Esophagus squamous epithelium (tissue), 5 donors: Measurements from ENCODE around the gene MED26. TPM values are rescaled to one million over a fixed set of nuclear protein-coding genes. Genes with fewer than 3 reads are reported as not detected.

Source experiments
- DNase-seq: peaks from one replicate; lab custom pipeline; 2025; lab: John Stamatoyannopoulos, UW
- H3K27ac ChIP-seq, 4 donors: fragments of 200-600 bp; sonication (generic); one replicate each; pipeline ENCODE4 v1.5.1; 2016 to 2019; ENCODE audit warnings: mild to moderate bottlenecking in 1 of 4
- H3K27me3 ChIP-seq, 4 donors: fragments of 200-600 bp; sonication (generic); 1 replicate in 3 of 4; 2 replicates in 1 of 4; pipeline versions ENCODE4 v1.5.1 to v1.6.0; 2017 to 2021; ENCODE audit warnings: antibody characterized with exemption in 1 of 4
- H3K36me3 ChIP-seq, 3 donors: fragments of 200-600 bp; sonication (generic); one replicate each; pipeline ENCODE4 v1.5.1; 2016 to 2019
- H3K4me1 ChIP-seq, 3 donors: fragments of 200-600 bp; sonication (generic); one replicate each; pipeline ENCODE4 v1.5.1; 2017 to 2019
- H3K4me3 ChIP-seq, 4 donors: fragments of 200-600 bp; sonication (generic); 1 replicate in 3 of 4; 2 replicates in 1 of 4; pipeline ENCODE4 v1.5.1; 2016 to 2019; ENCODE audit warnings: mild to moderate bottlenecking in 2 of 4, moderate library complexity in 1 of 4
- H3K9me3 ChIP-seq, 3 donors: fragments of 200-600 bp; sonication (generic); one replicate each; pipeline ENCODE4 v1.5.1; 2016 to 2019
- CTCF ChIP-seq, 6 experiments: fragments of 450-650 bp in 4 of 6; fragments of 200-600 bp in 2 of 6; sonication (generic) in 2 of 6; IDR thresholded peaks; one replicate each; pipeline ENCODE4 v1.5.1; 2016 to 2019; ENCODE audit warnings: antibody characterized with exemption in 6 of 6, mild to moderate bottlenecking in 4 of 6, moderate library complexity in 4 of 6
- POLR2A ChIP-seq, 4 donors: fragments of 450-650 bp; IDR thresholded peaks; one replicate each; pipeline ENCODE4 v1.6.1; 2017; ENCODE audit warnings: antibody characterized with exemption in 4 of 4, mild to moderate bottlenecking in 4 of 4, moderate library complexity in 3 of 4
- WGBS, 2 donors: methylation state at CpG; one replicate each; pipeline ENCODE4 v1.1.5; 2018; 5-methylcytosine and 5-hydroxymethylcytosine counted together
- intact Hi-C: fragments of 100-400 bp; cut with DNase I; formaldehyde crosslinking; loops from one replicate; pipeline ENCODE4 v1.15.0; 2022
- total RNA-seq, 4 donors: library from RNA; depleted of rRNA; stranded (reverse); fragments of >200 nt; gene quantifications; one replicate each; pipeline ENCODE4 v1.1.0, GENCODE V29; 2016
- donor health status: DM: yes; HTN: yes; CAD: no.

The MED26 gene
- total RNA-seq, 4 donors from 2014 or later: 5.1 to 9.9 (median 8.4) TPM

- Histone ChIP-seq H3K4me1 (peaks cover 13 to 81% (median 25%) of the 10 kb centered on the region in 3 donors), H3K4me3 (no peak overlapping the region), H3K27ac (peak overlapping the region in 1 of 4 donors; percentile 10), H3K27me3 (no peaks in the 10 kb centered on the region), H3K9me3 (no peaks in the 10 kb centered on the region), H3K36me3 (no peaks in the 10 kb centered on the region)
- DNase-seq: no peak
- WGBS, 2 donors: 59 to 71% methylated on average over 4 of the region's 10 CpGs
- no peak for TF ChIP-seq POLR2A (IDR thresholded peaks at IDR 0.05)
- TF ChIP-seq CTCF (IDR thresholded peaks at IDR 0.05): no peak
- intact Hi-C loops: no loop called here
Measured at GRCh38 chr19:16594131-16594586, 33.8 kb downstream of the MED26 start.

- H3K27ac ChIP-seq: no peak overlapping the region
- intact Hi-C loops: no loop called here
- H3K27me3 ChIP-seq: no peaks in the 10 kb centered on the region
- TF ChIP-seq POLR2A (IDR thresholded peaks at IDR 0.05) (no peak), CTCF (IDR thresholded peaks at IDR 0.05) (no peak)
- no peaks in the 10 kb centered on the region for H3K9me3 ChIP-seq
- H3K4me3 ChIP-seq: no peak overlapping the region
- H3K36me3 ChIP-seq: no peaks in the 10 kb centered on the region
- WGBS, 2 donors: 94 to 100% methylated on average over 2 of the region's 4 CpGs
- DNase-seq: no peak
- peaks cover 22 to 86% (median 34%) of the 10 kb centered on the region in 3 donors for H3K4me1 ChIP-seq
Measured at GRCh38 chr19:16593181-16593580, 34.8 kb downstream of the MED26 start.

GRCh38 chr19:16591803-16592556 lies 36.0 kb downstream of the MED26 start:
- H3K27ac ChIP-seq: no peak overlapping the region
- no peak overlapping the region for H3K4me3 ChIP-seq
- H3K4me1 ChIP-seq: peaks cover 34 to 88% (median 46%) of the 10 kb centered on the region in 3 donors
- no peaks in the 10 kb centered on the region for H3K36me3 ChIP-seq
- no peak for DNase-seq
- no peak for TF ChIP-seq POLR2A (IDR thresholded peaks at IDR 0.05)
- TF ChIP-seq CTCF (IDR thresholded peaks at IDR 0.05): no peak
- no peaks in the 10 kb centered on the region for H3K27me3 ChIP-seq
- H3K9me3 ChIP-seq: no peaks in the 10 kb centered on the region
- WGBS, 2 donors: 58 to 63% methylated on average over 4 to 10 of the region's 10 CpGs
- intact Hi-C loops: no loop called here

- no peaks in the 10 kb centered on the region for H3K9me3 ChIP-seq
- no peaks in the 10 kb centered on the region for H3K27me3 ChIP-seq
- no peak overlapping the region for H3K4me3 ChIP-seq
- 85 to 91% methylated on average over 4 to 7 of the region's 9 CpGs for WGBS, 2 donors
- no peaks in the 10 kb centered on the region for H3K36me3 ChIP-seq
- intact Hi-C loops: no loop called here
- peaks cover 43 to 91% (median 55%) of the 10 kb centered on the region in 3 donors for H3K4me1 ChIP-seq
- no peak overlapping the region for H3K27ac ChIP-seq
- DNase-seq: no peak
- TF ChIP-seq CTCF (IDR thresholded peaks at IDR 0.05) (no peak), POLR2A (IDR thresholded peaks at IDR 0.05) (no peak)
Measured at GRCh38 chr19:16590876-16591802, 36.9 kb downstream of the MED26 start.
